Measurements from ENCODE around the gene ITPKB. TPM values are rescaled to one million over a fixed set of nuclear protein-coding genes. Genes with fewer than 3 reads are reported as not detected.

ITPKB gene
- total RNA-seq, 6 experiments from 2014 or later, result 1.7 to 3.0 (median 2.2) TPM

GRCh38 chr1:226668173-226668560 is 70.9 kb downstream of the ITPKB start:
- H3K9me3 Mint-ChIP-seq, result no peaks in the 10 kb centered on the region
- peaks cover 2% of the 10 kb centered on the region for H3K27me3 Mint-ChIP-seq (ENCODE audit: insufficient read depth)
- H3K4me3 Mint-ChIP-seq, result no peak overlapping the region
- TF ChIP-seq CTCF (IDR thresholded peaks at IDR 0.05), result no peak
- H3K4me1 Mint-ChIP-seq (ENCODE audit: low read depth), result peaks cover 24% of the 10 kb centered on the region
- no peaks in the 10 kb centered on the region for H3K36me3 Mint-ChIP-seq (ENCODE audit: low read depth)
- no peak for DNase-seq
- H3K27ac Mint-ChIP-seq, result no peak overlapping the region

- H3K27ac Mint-ChIP-seq, result no peak overlapping the region
Measured at GRCh38 chr1:226666692-226667091, 72.4 kb downstream of the ITPKB start.

GRCh38 chr1:226666164-226666506 is 72.9 kb downstream of the ITPKB start:
- H3K27me3 Mint-ChIP-seq (ENCODE audit: insufficient read depth), result no peaks in the 10 kb centered on the region; the same call in 1 of the 2 replicates
- no peak for DNase-seq
- H3K9me3 Mint-ChIP-seq, result no peaks in the 10 kb centered on the region
- H3K4me3 Mint-ChIP-seq, result no peak overlapping the region
- no peak overlapping the region for H3K27ac Mint-ChIP-seq
- peaks cover 44% of the 10 kb centered on the region for H3K4me1 Mint-ChIP-seq (ENCODE audit: low read depth)
- TF ChIP-seq CTCF (IDR thresholded peaks at IDR 0.05), result no peak
- no peaks in the 10 kb centered on the region for H3K36me3 Mint-ChIP-seq (ENCODE audit: low read depth)

More at GRCh38 chr1:226666692-226667091, 72.4 kb downstream of the ITPKB start:
- TF ChIP-seq CTCF (IDR thresholded peaks at IDR 0.05), result no peak
- H3K4me1 Mint-ChIP-seq (ENCODE audit: low read depth), result peaks cover 38% of the 10 kb centered on the region
- H3K4me3 Mint-ChIP-seq, result no peak overlapping the region
- no peak for DNase-seq
- no peaks in the 10 kb centered on the region for H3K36me3 Mint-ChIP-seq (ENCODE audit: low read depth)
- H3K27me3 Mint-ChIP-seq (ENCODE audit: insufficient read depth), result peaks cover 2% of the 10 kb centered on the region
- no peaks in the 10 kb centered on the region for H3K9me3 Mint-ChIP-seq

GRCh38 chr1:226665505-226666163 is 73.4 kb downstream of the ITPKB start:
- Mint-ChIP-seq H3K27ac (peak overlapping the region; percentile 87; the same call in 1 of the 2 replicates), H3K27me3 (ENCODE audit: insufficient read depth) (no peaks in the 10 kb centered on the region; the same call in 1 of the 2 replicates), H3K4me1 (ENCODE audit: low read depth) (peaks cover 46% of the 10 kb centered on the region), H3K36me3 (ENCODE audit: low read depth) (no peaks in the 10 kb centered on the region), H3K4me3 (no peak overlapping the region), H3K9me3 (no peaks in the 10 kb centered on the region)
- DNase-seq, result no peak
- no peak for TF ChIP-seq CTCF (IDR thresholded peaks at IDR 0.05)

- Mint-ChIP-seq H3K27me3 (ENCODE audit: insufficient read depth) (no peaks in the 10 kb centered on the region; the same call in 1 of the 2 replicates), H3K27ac (peak overlapping the region; percentile 87), H3K9me3 (no peaks in the 10 kb centered on the region), H3K4me1 (ENCODE audit: low read depth) (peaks cover 52% of the 10 kb centered on the region), H3K36me3 (ENCODE audit: low read depth) (no peaks in the 10 kb centered on the region), H3K4me3 (peak overlapping the region; percentile 64)
- TF ChIP-seq CTCF (IDR thresholded peaks at IDR 0.05), result no peak
- DNase-seq, result peak; percentile 82
Measured at GRCh38 chr1:226664413-226665101, 74.5 kb downstream of the ITPKB start.
